Fibroblast of mammary gland (primary cell): ENCODE data around the gene DDX60.
A peak's percentile ranks its signal among the peaks of the same experiment; 100 is the strongest.
"Not testable (repeated sequence)": the region's sequence is repeated elsewhere in the genome, so short reads cannot be mapped to it uniquely, and the experiment has no call there.

Experiments
- DNase-seq: peaks from one replicate; pipeline ENCODE4 v3.0.0-alpha.2; 2010; ENCODE audit warnings: low read depth
- H3K4me3 ChIP-seq: 2 replicates; pipeline ENCODE4 v1.5.1; 2011; ENCODE audit warnings: low read depth, mild to moderate bottlenecking, low read length, moderate library complexity; ENCODE audit not compliant: control insufficient read depth
- CTCF ChIP-seq: conservative IDR thresholded peaks from 2 replicates; pipeline ENCODE4 v1.5.1; 2011; ENCODE audit warnings: low read depth, low read length, inconsistent platforms; ENCODE audit not compliant: control insufficient read depth, insufficient read depth

DDX60 gene

GRCh38 chr4:168304744-168305459 lies 13.7 kb downstream of the DDX60 start:
- peak; percentile 75 for DNase-seq
- no peak for TF ChIP-seq CTCF

GRCh38 chr4:168303430-168303829 lies 15.1 kb downstream of the DDX60 start:
- DNase-seq, H3K4me3 ChIP-seq: not testable (repeated sequence)

More at GRCh38 chr4:168304744-168305459, 13.7 kb downstream of the DDX60 start:
- H3K4me3 ChIP-seq: no peak overlapping the region

GRCh38 chr4:168293386-168293975 lies 25.1 kb downstream of the DDX60 start:
- TF ChIP-seq CTCF: no peak

GRCh38 chr4:168291242-168291641 lies 27.3 kb downstream of the DDX60 start:
- DNase-seq: no peak
- H3K4me3 ChIP-seq: no peak overlapping the region
- no peak for TF ChIP-seq CTCF

More at GRCh38 chr4:168293386-168293975, 25.1 kb downstream of the DDX60 start:
- no peak overlapping the region for H3K4me3 ChIP-seq
- no peak for DNase-seq

- H3K4me3 ChIP-seq, DNase-seq: not testable (repeated sequence)
These were observed 32.7 kb downstream of the DDX60 start for GRCh38 chr4:168285850-168286249.

GRCh38 chr4:168279556-168279955 lies 39.0 kb downstream of the DDX60 start:
- DNase-seq: no peak
- H3K4me3 ChIP-seq: no peak overlapping the region
- TF ChIP-seq CTCF: no peak

- DNase-seq: no peak
- H3K4me3 ChIP-seq: no peak overlapping the region
- TF ChIP-seq CTCF: no peak
These were observed 42.7 kb downstream of the DDX60 start for GRCh38 chr4:168275836-168276235.

GRCh38 chr4:168274871-168275270 lies 43.7 kb downstream of the DDX60 start:
- no peak for DNase-seq
- no peak overlapping the region for H3K4me3 ChIP-seq
- no peak for TF ChIP-seq CTCF
